GM23338 (cell line): Measurements from ENCODE around the gene CCDC92B. TPM values are rescaled to one million over a fixed set of nuclear protein-coding genes. Genes with fewer than 3 reads are reported as not detected.

Experiments used
- ATAC-seq: fragments of 200-7000 bp; cut with Tn5 transposase; 3 replicates; pipeline ENCODE4 v1.9.1; 2020
- DNase-seq: peaks from one replicate; pipeline ENCODE4 v3.0.0-alpha.2; 2015; ENCODE audit warnings: low spot score
- H2AFZ ChIP-seq: fragments of 200-600 bp; sonication (generic); 2 replicates; pipeline ENCODE4 v1.8.0; 2016; ENCODE audit warnings: antibody characterized with exemption, mild to moderate bottlenecking, moderate library complexity
- H3F3A ChIP-seq: fragments of 200-600 bp; sonication (generic); replicated peaks from 2 replicates; pipeline ENCODE4 v1.8.0; 2017; ENCODE audit warnings: antibody characterized with exemption, mixed run types, low read depth
- H3K27ac ChIP-seq: fragments of 200-600 bp; sonication (generic); 2 replicates; pipeline ENCODE4 v1.6.1; 2016; ENCODE audit warnings: low read depth
- H3K27me3 ChIP-seq: fragments of 200-600 bp; sonication (generic); 2 replicates; pipeline ENCODE4 v1.8.0; 2016; ENCODE audit warnings: mild to moderate bottlenecking, mixed run types, moderate library complexity; ENCODE audit not compliant: insufficient read depth
- H3K36me3 ChIP-seq: fragments of 200-600 bp; sonication (generic); 2 replicates; pipeline ENCODE4 v1.8.0; 2016; ENCODE audit warnings: mild to moderate bottlenecking; ENCODE audit not compliant: insufficient read depth
- H3K4me1 ChIP-seq: fragments of 200-600 bp; sonication (generic); 2 replicates; pipeline ENCODE4 v1.8.0; 2016; ENCODE audit warnings: mild to moderate bottlenecking, moderate library complexity; ENCODE audit not compliant: insufficient read depth
- H3K4me2 ChIP-seq: fragments of 200-600 bp; sonication (generic); 2 replicates; pipeline ENCODE4 v1.7.1; 2017; ENCODE audit warnings: mixed run types
- H3K4me3 ChIP-seq: fragments of 200-600 bp; sonication (generic); 2 replicates; pipeline ENCODE4 v1.6.1; 2016; ENCODE audit warnings: mixed run types
- H3K79me2 ChIP-seq: fragments of 200-600 bp; sonication (generic); replicated peaks from 2 replicates; pipeline ENCODE4 v1.8.0; 2017; ENCODE audit warnings: mild to moderate bottlenecking; ENCODE audit not compliant: insufficient read depth
- H3K9me2 ChIP-seq: fragments of 200-600 bp; sonication (generic); 2 replicates; pipeline ENCODE4 v1.8.0; 2017; ENCODE audit not compliant: insufficient read depth
- H4K20me1 ChIP-seq: fragments of 200-600 bp; sonication (generic); replicated peaks from 2 replicates; pipeline ENCODE4 v1.8.0; 2017; ENCODE audit warnings: mild to moderate bottlenecking; ENCODE audit not compliant: insufficient read depth
- H3K27ac Mint-ChIP-seq: 2 replicates; pipeline ENCODE4 v1.8.0; 2020; ENCODE audit warnings: inconsistent platforms, mild to moderate bottlenecking, moderate library complexity, mixed read lengths
- H3K27me3 Mint-ChIP-seq: 3 replicates; pipeline ENCODE4 v1.8.0; 2022; ENCODE audit warnings: low read depth, mild to moderate bottlenecking, moderate library complexity, mixed read lengths, inconsistent platforms; ENCODE audit not compliant: insufficient read depth, poor library complexity
- H3K36me3 Mint-ChIP-seq: 3 replicates; pipeline ENCODE4 v1.8.0; 2021; ENCODE audit warnings: low read depth, mild to moderate bottlenecking, inconsistent platforms, moderate library complexity, mixed read lengths
- H3K4me1 Mint-ChIP-seq: 3 replicates; pipeline ENCODE4 v1.8.0; 2020; ENCODE audit warnings: mild to moderate bottlenecking, inconsistent platforms, mixed read lengths
- H3K4me3 Mint-ChIP-seq: 3 replicates; pipeline ENCODE4 v1.8.0; 2021; ENCODE audit warnings: moderate library complexity, mild to moderate bottlenecking, inconsistent platforms, mixed read lengths
- H3K9me3 Mint-ChIP-seq: 3 replicates; pipeline ENCODE4 v1.8.0; 2020; ENCODE audit warnings: moderate library complexity, mild to moderate bottlenecking, inconsistent platforms, mixed read lengths
- ETS1 ChIP-seq: IDR thresholded peaks from 2 replicates; pipeline ENCODE4 v1.6.1; 2016; ENCODE audit warnings: antibody characterized with exemption
- EZH2 ChIP-seq: fragments of 200-600 bp; sonication (generic); IDR thresholded peaks from one replicate; pipeline ENCODE4 v1.8.0; 2017; ENCODE audit warnings: antibody characterized with exemption, mild to moderate bottlenecking, low read depth; ENCODE audit not compliant: unreplicated experiment
- EZH2phosphoT487 ChIP-seq: fragments of 200-600 bp; sonication (generic); IDR thresholded peaks from one replicate; pipeline ENCODE4 v1.8.1; 2018; ENCODE audit warnings: antibody characterized with exemption; ENCODE audit not compliant: unreplicated experiment
- JUNB ChIP-seq: IDR thresholded peaks from one replicate; pipeline ENCODE4 v1.6.1; 2016; ENCODE audit warnings: antibody characterized with exemption; ENCODE audit not compliant: unreplicated experiment
- NANOG ChIP-seq: IDR thresholded peaks from 2 replicates; pipeline ENCODE4 v1.6.1; 2016; ENCODE audit warnings: antibody characterized with exemption, borderline replicate concordance
- REST ChIP-seq: IDR thresholded peaks from one replicate; pipeline ENCODE4 v1.6.1; 2018; ENCODE audit warnings: antibody characterized with exemption; ENCODE audit not compliant: unreplicated experiment
- STAT1 ChIP-seq: IDR thresholded peaks from one replicate; pipeline ENCODE4 v1.6.1; 2016; ENCODE audit warnings: antibody characterized with exemption; ENCODE audit not compliant: unreplicated experiment
- ZNF114 ChIP-seq: fragments of 250-450 bp; sonication (Bioruptor Pico); IDR thresholded peaks from 2 replicates; pipeline ENCODE4 v1.5.0; 2020; ENCODE audit warnings: mild to moderate bottlenecking, moderate library complexity
- ZNF331 ChIP-seq: fragments of 250-450 bp; sonication (Bioruptor Pico); IDR thresholded peaks from 2 replicates; pipeline ENCODE4 v1.5.0; 2020; ENCODE audit warnings: low read depth, mild to moderate bottlenecking, moderate library complexity
- polyA plus RNA-seq: library from polyadenylated mRNA; unstranded; fragments of >200 nt; fragmentation: Nextera tagmentation; extraction: Ambion mirVana; gene quantifications from 2 replicates; pipeline ENCODE4 v1.2.1, GENCODE V29; 2016
- total RNA-seq: library from RNA; depleted of rRNA; stranded (reverse); fragments of >200 nt; shearing (Covaris generic); gene quantifications from 2 replicates; pipeline ENCODE4 v1.2.3, GENCODE V29; 2014

Gene CCDC92B
- total and polyA plus RNA-seq, 2 experiments from 2014 or later: 5.7 to 9.1 TPM

- Histone ChIP-seq H3K79me2 (no peaks in the 10 kb centered on the region), H3K36me3 (no peaks in the 10 kb centered on the region), H3K9me2 (no peaks in the 10 kb centered on the region), H2AFZ (no peak overlapping the region), H3K27ac (no peak overlapping the region), H3K4me3 (no peak overlapping the region), H3K27me3 (no peaks in the 10 kb centered on the region; the same call in 1 of the 2 replicates), H3K4me1 (0 out of 2 replicates have a peak, but pooled peaks cover 4% of the 10 kb centered on the region), H3F3A (peaks cover 11% of the 10 kb centered on the region; the same call in 1 of the 2 replicates), H4K20me1 (no peaks in the 10 kb centered on the region; the same call in 1 of the 2 replicates), H3K4me2 (no peak overlapping the region)
- ATAC-seq (no peak), DNase-seq (no peak)
- H3K4me1 Mint-ChIP-seq: peaks cover 10% of the 10 kb centered on the region; the same call in 2 of the 3 replicates
- H3K27ac Mint-ChIP-seq: no peak overlapping the region
- no peaks in the 10 kb centered on the region for H3K9me3 Mint-ChIP-seq
- peaks cover 16% of the 10 kb centered on the region for H3K27me3 Mint-ChIP-seq
- no peaks in the 10 kb centered on the region; the same call in 2 of the 3 replicates for H3K36me3 Mint-ChIP-seq
- H3K4me3 Mint-ChIP-seq: no peak overlapping the region
- no peak for TF ChIP-seq ETS1
- TF ChIP-seq NANOG: no peak
- TF ChIP-seq JUNB: no peak
- TF ChIP-seq STAT1: no peak
These were observed 30.8 kb upstream of the CCDC92B start for GRCh38 chr17:2780256-2780655.

DNA sequence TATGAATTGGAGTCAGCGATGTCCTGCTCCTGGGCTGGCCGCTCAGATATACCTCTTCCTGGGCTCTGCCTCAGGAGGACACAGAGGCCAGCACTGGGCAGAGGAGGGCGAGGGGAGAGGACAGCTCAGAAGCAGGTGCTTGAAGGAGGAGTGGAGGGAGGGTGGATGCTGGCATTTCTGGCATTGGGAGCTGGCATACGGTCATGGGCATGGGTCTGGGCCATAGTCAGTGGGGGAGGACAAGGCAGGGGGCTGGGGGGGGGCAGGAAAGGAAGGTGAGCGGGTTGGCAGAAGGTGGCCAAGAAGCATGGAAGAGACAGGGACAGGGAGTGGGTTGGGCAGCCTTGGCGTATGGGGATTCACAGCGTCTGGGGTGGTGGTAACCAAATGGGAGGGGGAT, 30.1 kb upstream of the CCDC92B start:
- H3K4me3 Mint-ChIP-seq: no peak overlapping the region
- Histone ChIP-seq H3K4me2 (no peak overlapping the region), H2AFZ (no peak overlapping the region), H3K27ac (no peak overlapping the region), H4K20me1 (no peaks in the 10 kb centered on the region; the same call in 1 of the 2 replicates), H3K4me3 (no peak overlapping the region), H3F3A (peaks cover 11% of the 10 kb centered on the region; the same call in 1 of the 2 replicates), H3K79me2 (no peaks in the 10 kb centered on the region), H3K4me1 (0 out of 2 replicates have a peak, but pooled peaks cover 4% of the 10 kb centered on the region), H3K27me3 (no peaks in the 10 kb centered on the region; the same call in 1 of the 2 replicates), H3K9me2 (no peaks in the 10 kb centered on the region), H3K36me3 (no peaks in the 10 kb centered on the region)
- no peaks in the 10 kb centered on the region for H3K36me3 Mint-ChIP-seq
- H3K9me3 Mint-ChIP-seq: no peaks in the 10 kb centered on the region
- ATAC-seq (no peak), DNase-seq (no peak)
- H3K4me1 Mint-ChIP-seq: peaks cover 8% of the 10 kb centered on the region; the same call in 2 of the 3 replicates
- no peak overlapping the region for H3K27ac Mint-ChIP-seq
- TF ChIP-seq EZH2phosphoT487: no peak
- TF ChIP-seq REST: no peak
- TF ChIP-seq STAT1: no peak
- TF ChIP-seq EZH2: no peak
- no peak for TF ChIP-seq ZNF331 (CRISPR knock-in tag)
- no peak for TF ChIP-seq ZNF114
- H3K27me3 Mint-ChIP-seq: peaks cover 20% of the 10 kb centered on the region
